ENCODE results near the gene WDR31. TPM values are rescaled to one million over a fixed set of nuclear protein-coding genes. Genes with fewer than 3 reads are reported as not detected.

WDR31 gene
- total and polyA plus RNA-seq, 8 donors: 0.29 to 5.0 (median 1.3) TPM; not detected in 1

DNA sequence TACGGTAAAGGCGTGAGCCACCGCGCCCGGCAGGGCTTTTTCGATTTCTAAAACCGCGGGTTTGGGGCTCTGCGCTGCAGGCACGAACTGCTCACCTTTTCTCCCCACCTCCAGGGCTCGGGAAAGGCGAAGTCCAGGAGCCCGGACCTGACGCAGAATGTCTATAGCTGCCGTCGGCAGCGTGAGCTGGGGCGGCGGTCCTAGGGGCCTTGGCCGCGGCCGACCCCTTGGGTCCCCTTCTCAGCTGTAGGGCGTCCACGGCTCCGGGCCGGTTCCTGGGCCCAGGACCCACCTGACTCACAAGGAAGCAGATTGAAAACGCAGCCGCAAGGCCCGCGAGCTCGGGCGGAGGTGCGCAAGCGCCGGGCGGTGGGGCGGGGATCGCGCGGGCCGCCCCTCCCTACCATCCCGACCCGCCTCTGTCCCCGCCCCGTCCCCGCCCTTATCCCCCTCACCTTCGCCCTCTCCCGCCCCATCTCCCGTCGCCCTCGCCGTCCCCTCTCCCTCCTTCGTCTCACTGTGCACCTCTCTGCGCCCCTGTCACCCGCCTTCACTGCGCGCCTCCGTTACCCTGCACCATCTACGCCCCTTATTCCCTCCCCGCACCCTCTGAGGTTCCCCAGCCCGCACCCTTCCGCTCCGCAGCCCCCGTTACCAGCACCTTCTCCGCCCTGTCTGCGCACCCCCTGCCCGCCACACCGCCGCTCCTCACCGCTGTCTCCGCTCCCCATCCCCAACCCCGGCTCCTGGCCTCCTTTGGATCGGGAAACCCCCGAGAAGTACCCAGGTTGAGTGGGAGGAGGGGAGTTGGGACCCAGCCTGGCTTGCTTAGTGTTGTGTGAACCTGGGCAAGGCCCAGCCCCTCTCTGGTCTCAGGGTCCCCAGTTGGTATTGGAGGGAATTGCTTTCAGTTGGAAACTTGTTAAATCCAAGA lies 36.8 kb upstream of the WDR31 start, which contains the start of gene HDHD3:
TSS of gene HDHD3 (minus strand) at position 353 of the 934 bp plus-strand sequence. CDS start 2,632 bp downstream, outside the sequence.
- DNase-seq: peak; percentile 91 to 94
- peaks cover 14 to 70% (median 64%) of the 10 kb centered on the region in 4 donors for H3K4me1 ChIP-seq
- peak within 1 kb of the TSS; percentile 89 to 97 (median 96) for H3K27ac ChIP-seq
- intact Hi-C loops (cut with DNase I; ENCODE audit: low total_unique reads): no loop called here
- H3K36me3 ChIP-seq: peaks cover 14 to 33% (median 27%) of the 10 kb centered on the region in 4 donors
- peak in 2 of 4 donors; percentile 11 to 86 for TF ChIP-seq POLR2A (IDR thresholded peaks at IDR 0.05)
- TF ChIP-seq, protein P1, sequence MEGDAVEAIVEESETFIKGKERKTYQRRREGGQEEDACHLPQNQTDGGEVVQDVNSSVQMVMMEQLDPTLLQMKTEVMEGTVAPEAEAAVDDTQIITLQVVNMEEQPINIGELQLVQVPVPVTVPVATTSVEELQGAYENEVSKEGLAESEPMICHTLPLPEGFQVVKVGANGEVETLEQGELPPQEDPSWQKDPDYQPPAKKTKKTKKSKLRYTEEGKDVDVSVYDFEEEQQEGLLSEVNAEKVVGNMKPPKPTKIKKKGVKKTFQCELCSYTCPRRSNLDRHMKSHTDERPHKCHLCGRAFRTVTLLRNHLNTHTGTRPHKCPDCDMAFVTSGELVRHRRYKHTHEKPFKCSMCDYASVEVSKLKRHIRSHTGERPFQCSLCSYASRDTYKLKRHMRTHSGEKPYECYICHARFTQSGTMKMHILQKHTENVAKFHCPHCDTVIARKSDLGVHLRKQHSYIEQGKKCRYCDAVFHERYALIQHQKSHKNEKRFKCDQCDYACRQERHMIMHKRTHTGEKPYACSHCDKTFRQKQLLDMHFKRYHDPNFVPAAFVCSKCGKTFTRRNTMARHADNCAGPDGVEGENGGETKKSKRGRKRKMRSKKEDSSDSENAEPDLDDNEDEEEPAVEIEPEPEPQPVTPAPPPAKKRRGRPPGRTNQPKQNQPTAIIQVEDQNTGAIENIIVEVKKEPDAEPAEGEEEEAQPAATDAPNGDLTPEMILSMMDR (IDR thresholded peaks at IDR 0.05): no peak
- TF ChIP-seq POLR2AphosphoS5 (IDR thresholded peaks at IDR 0.05): peak in 2 of 3 donors; percentile 96
- TF ChIP-seq EP300 (IDR thresholded peaks at IDR 0.05): no peak
- H3K9me3 ChIP-seq: no peaks in the 10 kb centered on the region
- 1 to 2% (median 2%) methylated on average over 49 to 73 of the region's 74 CpGs for WGBS, 5 donors
- no peaks in the 10 kb centered on the region for H3K27me3 ChIP-seq
- H3K4me3 ChIP-seq: peak within 1 kb of the TSS; percentile 69 to 84 (median 78)

- WGBS, 5 donors: 54 to 70% (median 58%) methylated on average over 5 to 6 of the region's 6 CpGs
- H3K9me3 ChIP-seq: no peaks in the 10 kb centered on the region
- no peaks in the 10 kb centered on the region for H3K27me3 ChIP-seq
- peak; percentile 49 to 75 for DNase-seq
- no peak for TF ChIP-seq EP300 (IDR thresholded peaks at IDR 0.05)
- peak in 1 of 3 donors; percentile 13 for TF ChIP-seq POLR2AphosphoS5 (IDR thresholded peaks at IDR 0.05)
- peaks cover 14 to 33% (median 27%) of the 10 kb centered on the region in 4 donors for H3K36me3 ChIP-seq
- H3K4me3 ChIP-seq: peak overlapping the region; percentile 69 to 84 (median 78)
- intact Hi-C loops (cut with DNase I; ENCODE audit: low total_unique reads): no loop called here
- peak overlapping the region; percentile 89 to 97 (median 96) for H3K27ac ChIP-seq
- H3K4me1 ChIP-seq: peaks cover 14 to 63% (median 61%) of the 10 kb centered on the region in 4 donors
Observed at GRCh38 chr9:113375057-113376023, 35.3 kb upstream of the WDR31 start.

GRCh38 chr9:113373676-113374392 lies 33.8 kb upstream of the WDR31 start:
- H3K27ac ChIP-seq: peak overlapping the region in 3 of 5 donors; percentile 8 to 37 (median 28)
- no peaks in the 10 kb centered on the region for H3K27me3 ChIP-seq
- DNase-seq: no peak
- peak overlapping the region in 1 of 4 donors; percentile 3 for H3K4me3 ChIP-seq
- intact Hi-C loops (cut with DNase I; ENCODE audit: low total_unique reads): no loop called here
- H3K4me1 ChIP-seq: peaks cover 12 to 64% (median 59%) of the 10 kb centered on the region in 4 donors
- WGBS, 5 donors: 75 to 92% (median 82%) methylated on average over 11 to 24 of the region's 24 CpGs
- TF ChIP-seq POLR2A (IDR thresholded peaks at IDR 0.05) (no peak), EP300 (IDR thresholded peaks at IDR 0.05) (no peak), POLR2AphosphoS5 (IDR thresholded peaks at IDR 0.05) (no peak)
- TF ChIP-seq, protein P1 (IDR thresholded peaks at IDR 0.05): no peak
- no peaks in the 10 kb centered on the region for H3K9me3 ChIP-seq
- H3K36me3 ChIP-seq: peaks cover 14 to 33% (median 27%) of the 10 kb centered on the region in 4 donors

DNA sequence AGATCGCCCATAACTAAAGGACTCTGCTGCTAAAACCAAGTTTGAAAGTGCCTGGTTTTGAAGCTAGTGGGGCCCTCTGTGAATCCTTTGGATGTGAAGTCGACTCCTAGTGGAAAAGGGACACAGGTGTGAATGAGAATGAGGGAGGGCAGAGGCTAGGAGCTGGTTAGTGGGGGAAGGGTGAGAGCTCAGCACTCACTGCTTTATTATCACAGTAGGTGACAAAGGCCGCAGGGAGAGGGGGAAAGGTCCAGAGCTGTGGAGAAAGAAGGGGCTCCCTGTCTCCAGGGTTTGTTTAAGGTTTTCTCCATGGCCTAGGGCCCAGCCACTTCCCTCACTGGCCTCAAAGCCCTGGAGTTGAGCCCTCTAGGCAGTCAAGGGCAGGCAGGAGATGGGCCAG lies 33.2 kb upstream of the WDR31 start:
- WGBS, 5 donors: 54 to 62% (median 58%) methylated on average over 3 of the region's 3 CpGs

More for the DNA sequence above, 33.2 kb upstream of the WDR31 start:
- Histone ChIP-seq H3K4me1 (peaks cover 6 to 59% (median 58%) of the 10 kb centered on the region in 4 donors), H3K27me3 (no peaks in the 10 kb centered on the region), H3K4me3 (no peak overlapping the region), H3K36me3 (peaks cover 14 to 33% (median 27%) of the 10 kb centered on the region in 4 donors), H3K9me3 (no peaks in the 10 kb centered on the region), H3K27ac (peak overlapping the region in 2 of 5 donors; percentile 28 to 37)
- TF ChIP-seq, protein P1 (IDR thresholded peaks at IDR 0.05): no peak
- TF ChIP-seq POLR2A (IDR thresholded peaks at IDR 0.05) (no peak), EP300 (IDR thresholded peaks at IDR 0.05) (no peak), POLR2AphosphoS5 (IDR thresholded peaks at IDR 0.05) (no peak)
- intact Hi-C loops (cut with DNase I; ENCODE audit: low total_unique reads): no loop called here
- no peak for DNase-seq

All from stomach (tissue), 9 donors.